ENCODE data around the gene CELA3A.
"Not testable (repeated sequence)": the region's sequence is repeated elsewhere in the genome, so short reads cannot be mapped to it uniquely, and the experiment has no call there.

CELA3A gene
- long read RNA-seq, donor 1, result 0 reads
- long read RNA-seq, donor 2, result 0 reads
- long read RNA-seq, donor 3, result 0 reads
- long read RNA-seq, donor 4, result 0 reads
- long read RNA-seq, donor 5, result 0 reads
- long read RNA-seq, donor 6, result 0 reads
- long read RNA-seq, donor 7, result 0 reads
- long read RNA-seq, donor 8, result 0 reads

GRCh38 chr1:22001409-22001808 lies at the start of gene CELA3A:
CELA3A (plus strand) TSS chr1:22001657; CDS start chr1:22001675, 18 bp downstream.
- no peak for DNase-seq

GRCh38 chr1:21952786-21953520 lies 48.5 kb upstream of the CELA3A start:
- no peak for DNase-seq

- no peak for DNase-seq
Observed at GRCh38 chr1:21955058-21955457, 46.4 kb upstream of the CELA3A start.

GRCh38 chr1:21955501-21956281 lies 45.8 kb upstream of the CELA3A start:
- no peak for DNase-seq

GRCh38 chr1:21956720-21957552 lies 44.5 kb upstream of the CELA3A start:
- DNase-seq, result no peak

GRCh38 chr1:21961337-21961736 lies 40.1 kb upstream of the CELA3A start:
- no peak for DNase-seq

GRCh38 chr1:21961799-21962198 lies 39.7 kb upstream of the CELA3A start:
- no peak for DNase-seq

GRCh38 chr1:21963477-21964217 lies 37.8 kb upstream of the CELA3A start:
- peak; percentile 63 for DNase-seq

GRCh38 chr1:21966247-21967000 lies 35.0 kb upstream of the CELA3A start:
- DNase-seq, result no peak

- DNase-seq, result not testable (repeated sequence)
Observed at GRCh38 chr1:21967216-21967615, 34.2 kb upstream of the CELA3A start.

- DNase-seq, result not testable (repeated sequence)
Observed at GRCh38 chr1:21969066-21969465, 32.4 kb upstream of the CELA3A start.

GRCh38 chr1:21970523-21970922 lies 30.9 kb upstream of the CELA3A start:
- not testable (repeated sequence) for DNase-seq

- not testable (repeated sequence) for DNase-seq
Observed at GRCh38 chr1:21972973-21973441, 28.4 kb upstream of the CELA3A start.

GRCh38 chr1:21973948-21974347 lies 27.5 kb upstream of the CELA3A start:
- DNase-seq, result not testable (repeated sequence)

GRCh38 chr1:21974699-21975098 lies 26.8 kb upstream of the CELA3A start:
- DNase-seq, result not testable (repeated sequence)

GRCh38 chr1:21975296-21975695 lies 26.2 kb upstream of the CELA3A start:
- not testable (repeated sequence) for DNase-seq

GRCh38 chr1:21976703-21977239 lies 24.7 kb upstream of the CELA3A start, which contains the start of gene CELA3B:
CELA3B (plus strand) TSS chr1:21977022; CDS start chr1:21977040, 18 bp downstream.
- not testable (repeated sequence) for DNase-seq

- not testable (repeated sequence) for DNase-seq
Observed at GRCh38 chr1:21978209-21978608, 23.2 kb upstream of the CELA3A start.

- DNase-seq, result not testable (repeated sequence)
Observed at GRCh38 chr1:21980515-21981220, 20.8 kb upstream of the CELA3A start.
